Progenitor cell of endocrine pancreas (in vitro differentiated cells): ENCODE measurements around the gene GMPS. TPM values are rescaled to one million over a fixed set of nuclear protein-coding genes. Genes with fewer than 3 reads are reported as not detected.
"Not testable (repeated sequence)": the region's sequence is repeated elsewhere in the genome, so short reads cannot be mapped to it uniquely, and the experiment has no call there.

Source experiments
- DNase-seq: peaks from one replicate; pipeline ENCODE4 v3.0.0; 2021; ENCODE audit warnings: low spot score; ENCODE audit not compliant: unreplicated experiment
- H3K27ac Mint-ChIP-seq: 2 replicates; pipeline ENCODE4 v1.8.0; 2021; ENCODE audit warnings: mild to moderate bottlenecking, moderate library complexity, mixed read lengths
- H3K27me3 Mint-ChIP-seq: 2 replicates; pipeline ENCODE4 v1.8.0; 2021; ENCODE audit warnings: mixed read lengths
- H3K36me3 Mint-ChIP-seq: 2 replicates; pipeline ENCODE4 v1.8.0; 2022; ENCODE audit warnings: mixed read lengths; ENCODE audit not compliant: insufficient read depth
- H3K4me1 Mint-ChIP-seq: 2 replicates; pipeline ENCODE4 v1.8.0; 2021; ENCODE audit warnings: low read depth, mixed read lengths
- H3K4me3 Mint-ChIP-seq: 2 replicates; pipeline ENCODE4 v1.8.0; 2021; ENCODE audit warnings: low read depth, mild to moderate bottlenecking, moderate library complexity, mixed read lengths
- H3K9me3 Mint-ChIP-seq: 2 replicates; pipeline ENCODE4 v1.8.0; 2021; ENCODE audit warnings: low read depth, mixed read lengths
- total RNA-seq: library from RNA; stranded (reverse); gene quantifications from 2 replicates; pipeline ENCODE4 v1.2.1, GENCODE V29; 2021
- TF ChIP-seq, protein P1 (sequence below): fragments of 200-600 bp; sonication (generic); IDR thresholded peaks from one replicate; pipeline ENCODE4 v1.5.0; 2021; ENCODE audit warnings: antibody characterized with exemption, mild to moderate bottlenecking; ENCODE audit not compliant: unreplicated experiment

The GMPS gene
- total RNA-seq, 1 donor from 2014 or later, result 76.0 TPM

DNA sequence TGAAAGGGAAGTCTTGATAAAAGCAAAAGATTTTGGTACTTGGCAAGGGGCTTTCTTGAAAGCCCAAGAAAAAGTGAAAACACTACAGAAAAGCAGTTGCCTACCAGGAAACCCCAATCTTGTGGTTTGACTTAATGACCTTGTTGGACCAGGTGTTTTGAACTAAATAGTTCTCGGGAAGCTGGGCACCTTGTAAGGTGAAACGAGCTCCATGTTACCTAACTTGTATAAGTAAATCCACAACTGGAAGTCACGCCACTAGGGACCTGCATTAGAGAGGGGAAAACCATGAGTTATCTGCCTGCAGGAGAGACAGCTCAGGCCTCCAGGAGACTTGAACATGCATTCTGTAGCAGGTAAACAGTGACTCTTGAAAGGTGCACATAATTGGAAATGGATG, 88.2 kb downstream of the GMPS start:
- TF ChIP-seq, protein P1, sequence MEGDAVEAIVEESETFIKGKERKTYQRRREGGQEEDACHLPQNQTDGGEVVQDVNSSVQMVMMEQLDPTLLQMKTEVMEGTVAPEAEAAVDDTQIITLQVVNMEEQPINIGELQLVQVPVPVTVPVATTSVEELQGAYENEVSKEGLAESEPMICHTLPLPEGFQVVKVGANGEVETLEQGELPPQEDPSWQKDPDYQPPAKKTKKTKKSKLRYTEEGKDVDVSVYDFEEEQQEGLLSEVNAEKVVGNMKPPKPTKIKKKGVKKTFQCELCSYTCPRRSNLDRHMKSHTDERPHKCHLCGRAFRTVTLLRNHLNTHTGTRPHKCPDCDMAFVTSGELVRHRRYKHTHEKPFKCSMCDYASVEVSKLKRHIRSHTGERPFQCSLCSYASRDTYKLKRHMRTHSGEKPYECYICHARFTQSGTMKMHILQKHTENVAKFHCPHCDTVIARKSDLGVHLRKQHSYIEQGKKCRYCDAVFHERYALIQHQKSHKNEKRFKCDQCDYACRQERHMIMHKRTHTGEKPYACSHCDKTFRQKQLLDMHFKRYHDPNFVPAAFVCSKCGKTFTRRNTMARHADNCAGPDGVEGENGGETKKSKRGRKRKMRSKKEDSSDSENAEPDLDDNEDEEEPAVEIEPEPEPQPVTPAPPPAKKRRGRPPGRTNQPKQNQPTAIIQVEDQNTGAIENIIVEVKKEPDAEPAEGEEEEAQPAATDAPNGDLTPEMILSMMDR, result no peak
- Mint-ChIP-seq H3K36me3 (peaks cover 13% of the 10 kb centered on the region), H3K27ac (no peak overlapping the region), H3K9me3 (peaks cover 13% of the 10 kb centered on the region), H3K4me3 (no peak overlapping the region), H3K4me1 (peaks cover 13% of the 10 kb centered on the region), H3K27me3 (no peaks in the 10 kb centered on the region)
- DNase-seq, result no peak

DNA sequence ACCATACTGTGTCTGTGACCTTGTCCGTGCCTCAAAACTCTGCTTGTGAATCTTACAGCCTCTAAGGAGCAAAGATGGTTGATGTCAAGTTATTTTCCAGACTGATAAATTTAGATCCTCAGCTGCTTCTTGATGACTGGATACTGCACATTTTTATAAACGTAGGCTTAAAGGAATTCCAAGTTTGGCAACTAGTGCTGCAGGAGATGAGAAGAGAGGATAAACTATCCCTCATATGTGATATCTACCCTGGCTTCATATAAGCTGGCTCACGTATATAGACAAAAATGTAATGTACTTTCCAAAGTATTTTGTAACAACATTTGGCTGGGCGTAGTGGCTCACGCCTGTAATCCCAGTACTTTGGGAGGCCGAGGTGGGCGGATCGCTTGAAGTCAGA, 89.6 kb downstream of the GMPS start:
- no peaks in the 10 kb centered on the region for H3K27me3 Mint-ChIP-seq
- peaks cover 13% of the 10 kb centered on the region for H3K4me1 Mint-ChIP-seq
- peaks cover 11% of the 10 kb centered on the region for H3K36me3 Mint-ChIP-seq
- H3K27ac Mint-ChIP-seq, result no peak overlapping the region
- peaks cover 13% of the 10 kb centered on the region for H3K9me3 Mint-ChIP-seq
- TF ChIP-seq, protein P1, result no peak
- H3K4me3 Mint-ChIP-seq, result no peak overlapping the region
- DNase-seq, result no peak

DNA sequence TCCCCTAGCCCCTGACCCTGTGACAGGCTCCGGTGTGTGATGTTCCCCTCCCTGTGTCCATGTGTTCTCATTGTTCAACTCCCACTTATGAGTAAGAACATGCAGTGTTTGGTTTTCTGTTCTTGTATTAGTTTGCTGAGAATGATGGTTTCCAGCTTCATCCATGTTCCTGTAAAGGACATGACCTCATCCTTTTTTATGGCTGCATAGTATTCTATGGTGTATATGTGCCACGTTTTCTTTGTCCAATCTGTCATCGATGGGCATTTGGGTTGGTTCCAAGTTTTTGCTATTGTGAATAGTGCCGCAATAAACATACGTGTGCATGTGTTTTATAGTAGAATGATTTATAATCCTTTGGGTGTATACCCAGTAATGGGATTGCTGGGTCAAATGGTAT, 90.6 kb downstream of the GMPS start:
- H3K27me3 Mint-ChIP-seq, H3K4me3 Mint-ChIP-seq, DNase-seq, H3K36me3 Mint-ChIP-seq: not testable (repeated sequence)
- peaks cover 13% of the 10 kb centered on the region for H3K4me1 Mint-ChIP-seq
- peaks cover 11% of the 10 kb centered on the region for H3K9me3 Mint-ChIP-seq
- H3K27ac Mint-ChIP-seq, result peak overlapping the region; percentile 22

DNA sequence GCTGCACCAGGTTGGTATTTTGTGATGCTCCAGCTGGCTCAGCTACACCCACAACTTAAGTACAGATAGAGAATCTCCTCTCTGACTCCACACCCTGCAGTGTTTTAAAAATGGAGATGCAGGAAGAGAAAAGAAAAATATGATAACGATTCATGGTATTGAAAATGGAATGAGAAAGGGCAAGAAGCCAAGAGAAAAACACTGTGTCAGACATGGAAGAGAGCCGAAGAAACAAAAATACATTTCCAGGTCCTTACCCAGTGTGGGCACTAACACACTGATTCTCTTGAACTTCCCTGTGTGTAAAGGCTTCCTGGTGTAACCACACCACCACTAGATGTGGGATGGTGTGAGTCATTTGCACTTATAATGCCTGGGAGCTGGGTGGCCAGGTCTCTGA, 93.1 kb downstream of the GMPS start:
- peaks cover 10% of the 10 kb centered on the region for H3K9me3 Mint-ChIP-seq
- TF ChIP-seq, protein P1, result no peak
- DNase-seq, result no peak
- H3K4me3 Mint-ChIP-seq, result no peak overlapping the region
- H3K4me1 Mint-ChIP-seq, result peaks cover 3% of the 10 kb centered on the region
- H3K36me3 Mint-ChIP-seq, result peaks cover 9% of the 10 kb centered on the region
- no peak overlapping the region for H3K27ac Mint-ChIP-seq
- H3K27me3 Mint-ChIP-seq, result no peaks in the 10 kb centered on the region

DNA sequence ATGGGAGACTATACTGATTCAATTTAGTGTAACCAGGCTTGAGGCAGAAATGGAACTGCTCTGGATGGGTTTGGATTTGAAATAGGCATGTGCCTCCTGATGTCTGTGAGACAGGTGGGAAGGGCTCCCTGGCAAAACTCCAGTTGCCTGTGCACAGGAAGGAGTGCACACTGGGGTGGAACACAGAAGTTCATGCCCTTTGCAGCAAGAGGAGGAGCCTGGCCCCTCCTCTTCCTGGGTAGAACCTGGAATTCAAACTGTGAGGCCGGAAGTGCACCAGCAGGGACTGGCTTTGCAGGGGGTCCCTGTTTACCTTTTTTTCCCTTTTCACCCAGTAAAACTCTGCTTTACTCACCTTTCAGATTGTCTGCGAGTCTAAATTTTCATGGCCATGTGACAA, 99.9 kb downstream of the GMPS start:
- Mint-ChIP-seq H3K27me3 (no peaks in the 10 kb centered on the region), H3K27ac (no peak overlapping the region), H3K4me3 (no peak overlapping the region), H3K36me3 (no peaks in the 10 kb centered on the region), H3K4me1 (peaks cover 2% of the 10 kb centered on the region), H3K9me3 (peaks cover 3% of the 10 kb centered on the region)
- no peak for DNase-seq
- TF ChIP-seq, protein P1, result no peak

DNA sequence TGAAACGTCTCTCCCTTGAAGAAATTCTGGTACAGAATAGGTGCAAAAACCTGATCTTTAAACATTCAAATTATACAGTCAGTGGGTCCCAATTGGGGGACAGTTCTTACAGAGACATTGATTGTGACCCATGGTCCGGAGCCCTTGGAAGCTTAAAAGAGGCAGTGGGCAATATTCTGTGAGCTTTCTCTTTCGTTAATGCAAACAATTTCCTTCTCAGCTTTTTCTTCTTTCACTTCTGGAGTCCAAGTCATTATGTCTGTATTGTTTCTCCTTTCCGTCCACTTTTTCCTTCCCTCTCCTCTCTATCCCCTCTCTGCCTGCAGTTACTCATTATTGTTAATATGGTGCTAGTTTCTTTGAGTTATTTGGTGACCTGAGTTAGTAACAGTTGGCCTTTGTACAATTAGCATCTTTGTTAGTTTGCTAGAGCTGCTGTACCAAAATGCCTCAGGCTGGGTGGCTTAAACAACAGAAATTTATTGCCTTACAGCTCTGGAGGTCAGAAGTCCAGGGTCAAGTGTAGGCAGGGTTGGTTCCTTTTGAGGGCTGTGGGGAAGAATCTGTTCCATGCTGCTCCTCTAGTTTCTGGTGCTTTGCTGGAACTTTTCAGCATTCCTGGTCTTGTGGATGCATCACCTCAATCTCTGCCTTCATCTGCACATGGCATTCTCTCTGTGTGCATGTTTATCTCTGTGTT, 102.6 kb downstream of the GMPS start:
- no peak overlapping the region for H3K27ac Mint-ChIP-seq
- no peak for DNase-seq
- no peak overlapping the region for H3K4me3 Mint-ChIP-seq

More for the DNA sequence above, 102.6 kb downstream of the GMPS start:
- peaks cover 3% of the 10 kb centered on the region for H3K9me3 Mint-ChIP-seq
- H3K36me3 Mint-ChIP-seq, result no peaks in the 10 kb centered on the region
- peaks cover 2% of the 10 kb centered on the region for H3K4me1 Mint-ChIP-seq
- TF ChIP-seq, protein P1, result no peak
- no peaks in the 10 kb centered on the region for H3K27me3 Mint-ChIP-seq
